ENCODE measurements around the gene OPCML. TPM values are rescaled to one million over a fixed set of nuclear protein-coding genes. Genes with fewer than 3 reads are reported as not detected.
"Not testable (repeated sequence)": the region's sequence is repeated elsewhere in the genome, so short reads cannot be mapped to it uniquely, and the experiment has no call there.

OPCML gene
- total and polyA plus RNA-seq, 9 donors, result 0.59 to 3.5 (median 1.5) TPM

- not testable (repeated sequence) for H3K27ac ChIP-seq (ENCODE audit: low read length); H3K9me3 ChIP-seq (replicated peaks; ENCODE audit: control insufficient read depth, low read depth, low read length); H3K36me3 ChIP-seq (ENCODE audit: control insufficient read depth, insufficient read depth, low read length); H3K4me3 ChIP-seq (ENCODE audit: low read length); H3K4me1 ChIP-seq (ENCODE audit: control insufficient read depth, insufficient read depth, low read length); DNase-seq; H3K27me3 ChIP-seq (ENCODE audit: control insufficient read depth, insufficient read depth, low read length)
Observed at GRCh38 chr11:132370114-132370513, 1162.2 kb downstream of the OPCML start.

- no peaks in the 10 kb centered on the region for H3K36me3 ChIP-seq (ENCODE audit: control insufficient read depth, insufficient read depth, low read length)
Observed at GRCh38 chr11:132367293-132367692, 1165.0 kb downstream of the OPCML start.

GRCh38 chr11:132365650-132366049, 1166.7 kb downstream of the OPCML start:
- Histone ChIP-seq H3K4me1 (ENCODE audit: control insufficient read depth, insufficient read depth, low read length) (no peaks in the 10 kb centered on the region), H3K36me3 (ENCODE audit: control insufficient read depth, insufficient read depth, low read length) (no peaks in the 10 kb centered on the region)
- WGBS (ENCODE audit: insufficient coverage), result no CpG with 5 or more reads among the region's 3 CpGs

More at GRCh38 chr11:132367293-132367692, 1165.0 kb downstream of the OPCML start:
- Histone ChIP-seq H3K4me1 (ENCODE audit: control insufficient read depth, insufficient read depth, low read length) (no peaks in the 10 kb centered on the region), H3K4me3 (ENCODE audit: low read length) (no peak overlapping the region), H3K9me3 (replicated peaks; ENCODE audit: control insufficient read depth, low read depth, low read length) (no peaks in the 10 kb centered on the region), H3K27ac (ENCODE audit: low read length) (no peak overlapping the region), H3K27me3 (ENCODE audit: control insufficient read depth, insufficient read depth, low read length) (no peaks in the 10 kb centered on the region)
- no peak for DNase-seq
- no CpG with 5 or more reads among the region's 3 CpGs for WGBS (ENCODE audit: insufficient coverage)

More at GRCh38 chr11:132365650-132366049, 1166.7 kb downstream of the OPCML start:
- H3K27ac ChIP-seq (ENCODE audit: low read length), result no peak overlapping the region
- H3K27me3 ChIP-seq (ENCODE audit: control insufficient read depth, insufficient read depth, low read length), result no peaks in the 10 kb centered on the region
- DNase-seq, result no peak
- no peaks in the 10 kb centered on the region for H3K9me3 ChIP-seq (replicated peaks; ENCODE audit: control insufficient read depth, low read depth, low read length)
- H3K4me3 ChIP-seq (ENCODE audit: low read length), result no peak overlapping the region

Data from muscle of leg (tissue), 11 donors.